NCI-H2196 treated with DMSO at 0.1 percent for 48 hours (cell line): ENCODE measurements around the gene TEDC1.

Experiments used
- DNase-seq: peaks from one replicate; lab custom pipeline; 2025; ENCODE audit not compliant: unreplicated experiment; lab: John Stamatoyannopoulos, UW

TEDC1 gene

DNA sequence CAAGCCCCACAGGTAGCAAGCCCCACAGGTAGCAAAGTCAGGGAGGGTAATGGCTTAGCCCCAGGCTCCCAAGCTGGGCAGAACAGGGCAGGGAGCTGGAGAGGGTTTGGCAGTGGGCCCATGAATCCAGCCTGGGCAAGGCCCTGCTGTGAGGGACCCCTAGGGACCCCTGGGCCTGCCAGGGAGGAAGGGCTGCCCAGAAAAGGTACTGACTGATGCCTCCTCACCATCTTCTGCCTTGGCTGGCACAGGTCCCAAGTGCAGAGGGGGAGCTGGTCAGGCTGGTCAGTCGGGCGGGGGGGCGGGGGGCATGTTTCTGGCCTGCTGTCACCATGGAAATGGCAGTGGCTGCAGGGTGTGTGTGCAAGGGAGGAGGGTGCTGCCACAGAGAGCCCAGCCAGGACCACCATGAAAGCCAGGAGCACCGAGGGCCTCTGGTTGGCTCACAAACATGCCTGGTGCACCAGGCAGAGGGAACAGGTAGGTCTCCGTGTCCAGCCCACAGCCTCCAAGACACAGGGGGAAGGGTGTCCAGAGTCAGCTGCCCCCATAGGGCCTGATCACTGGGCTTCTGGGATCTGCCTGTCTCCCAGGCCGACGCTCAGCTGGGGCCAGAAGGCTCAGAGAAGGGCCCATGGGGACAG, 17.9 kb upstream of the TEDC1 start:
- no peak for DNase-seq

GRCh38 chr14:105473677-105474482, 17.2 kb upstream of the TEDC1 start:
- DNase-seq, result peak; percentile 39

DNA sequence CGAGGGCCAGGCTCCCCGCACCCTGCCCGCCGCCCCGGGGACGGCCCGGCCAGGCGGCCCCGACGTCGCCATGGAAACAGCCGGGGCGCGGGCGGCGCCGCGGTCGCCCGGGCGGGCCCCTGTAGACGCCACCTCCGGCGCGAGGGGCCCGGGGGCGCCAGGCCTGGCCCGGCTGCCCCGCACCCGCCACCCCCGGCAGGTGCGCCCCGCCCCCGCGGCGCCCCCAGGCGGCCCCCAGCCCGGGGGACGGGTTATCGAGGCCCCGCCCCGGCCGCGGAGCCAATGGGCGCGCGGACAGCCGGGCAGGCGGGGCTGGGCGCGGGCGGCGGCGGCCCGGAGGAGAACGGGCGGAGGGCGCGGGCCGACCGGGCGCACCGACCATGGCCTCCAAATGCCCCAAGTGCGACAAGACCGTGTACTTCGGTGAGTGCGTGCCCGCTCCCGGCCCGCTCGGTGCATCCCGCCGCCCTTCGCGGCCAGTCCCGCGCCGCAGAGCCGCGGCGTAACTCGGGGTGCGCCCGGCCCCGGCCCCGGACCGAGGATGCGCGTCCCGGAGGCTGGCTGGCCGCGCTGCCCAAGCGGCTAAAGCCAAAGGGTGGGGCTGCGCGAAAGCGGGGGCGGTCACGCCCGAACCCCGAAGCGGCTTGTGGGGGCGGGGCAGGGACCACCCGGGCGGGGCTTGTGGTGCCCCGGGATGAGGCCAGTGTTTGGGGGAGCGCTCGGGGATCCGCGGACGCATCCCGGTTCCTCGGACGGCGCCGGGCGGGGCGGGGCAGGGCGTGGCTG, 16.4 kb upstream of the TEDC1 start, which contains the start of gene CRIP2:
Gene CRIP2, plus strand, starts transcription at position 339 of the 786 bp plus-strand sequence. Its CDS starts 42 bp downstream, at position 381.
- peak; percentile 24 for DNase-seq

DNA sequence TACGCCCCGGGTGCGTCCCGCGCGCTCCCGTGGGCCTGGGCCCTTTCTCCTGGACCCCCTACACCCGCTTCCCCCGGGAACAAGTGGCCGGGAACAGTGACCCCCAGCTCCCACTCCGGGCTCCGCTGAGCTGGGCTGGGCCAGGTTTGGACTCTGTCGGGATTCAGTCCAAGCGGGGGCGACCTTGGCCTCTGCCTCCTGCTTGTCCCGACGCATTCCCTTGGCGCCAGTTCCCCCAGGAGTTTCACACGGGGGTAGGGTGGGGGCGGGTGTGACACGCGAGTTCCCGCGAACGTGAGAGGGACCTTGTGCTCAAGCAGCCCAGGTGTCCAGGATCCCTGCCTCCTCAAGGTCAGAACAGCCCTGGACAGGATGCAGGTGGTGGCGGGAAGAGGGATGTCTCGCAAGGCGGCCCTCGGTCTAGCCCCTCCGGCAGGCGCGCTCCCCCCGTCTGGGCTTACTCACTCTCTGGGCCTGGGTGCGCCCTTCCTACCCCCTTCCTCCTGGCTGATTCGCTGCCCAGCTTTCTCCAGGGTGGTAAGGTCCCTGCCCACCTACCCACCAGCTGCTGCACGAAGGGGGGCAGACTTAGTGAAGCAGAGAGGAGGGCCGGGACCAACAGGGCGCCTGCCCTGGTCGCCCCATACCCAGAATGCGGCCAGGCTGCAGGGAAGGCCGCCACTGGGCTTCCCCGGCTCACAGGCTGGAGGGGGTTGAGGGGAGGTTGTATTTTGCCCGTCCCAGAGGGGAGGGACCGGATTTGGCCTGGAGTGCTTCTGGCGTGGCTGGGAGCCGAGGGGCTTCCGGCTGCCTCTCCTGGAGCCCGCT, 15.6 kb upstream of the TEDC1 start:
- no peak for DNase-seq

GRCh38 chr14:105476097-105476830, 14.8 kb upstream of the TEDC1 start:
- DNase-seq, result peak; percentile 51

DNA sequence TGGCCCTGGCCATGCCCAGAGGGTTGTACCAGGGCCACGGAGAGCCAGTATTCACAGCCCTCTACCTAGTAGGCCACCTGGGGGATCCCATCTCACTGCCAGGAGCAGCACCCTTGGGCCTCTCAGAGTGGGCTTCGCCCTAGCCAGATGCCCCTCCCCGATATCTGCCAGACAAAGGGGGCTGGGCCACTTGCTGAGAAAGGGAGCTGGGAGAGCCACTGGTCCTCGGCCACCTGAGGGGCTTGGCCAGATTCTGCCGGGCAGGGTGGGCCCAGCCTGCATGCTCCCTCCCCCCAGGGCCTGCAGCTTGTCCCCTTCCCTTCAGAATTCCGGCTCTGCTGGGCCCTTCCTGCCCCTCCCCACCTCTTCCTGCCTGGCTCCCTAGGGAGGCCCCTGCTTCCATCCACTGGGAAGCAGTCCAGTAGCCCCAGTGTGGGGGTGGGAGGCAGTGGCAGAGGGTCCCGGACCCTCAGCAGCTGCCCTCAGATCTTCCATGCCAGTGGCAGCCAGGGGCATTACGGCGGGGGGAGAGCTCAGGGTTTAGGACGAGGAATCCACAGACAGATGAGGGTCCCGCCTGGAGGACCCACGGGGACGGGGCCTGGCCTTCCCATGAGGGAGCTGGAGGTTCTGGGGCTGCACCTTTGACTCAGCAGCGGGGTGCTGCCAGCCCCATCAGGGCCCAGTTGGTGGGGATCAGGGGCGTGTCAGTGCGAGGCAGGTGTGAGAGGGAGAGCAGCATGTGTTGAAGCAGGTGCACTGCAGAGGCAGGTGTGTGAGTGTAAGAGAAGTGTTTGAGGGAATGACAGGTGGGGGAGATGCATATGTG, 14.0 kb upstream of the TEDC1 start:
- no peak for DNase-seq

- peak; percentile 18 for DNase-seq
These were observed 13.2 kb upstream of the TEDC1 start for GRCh38 chr14:105477660-105478397.

DNA sequence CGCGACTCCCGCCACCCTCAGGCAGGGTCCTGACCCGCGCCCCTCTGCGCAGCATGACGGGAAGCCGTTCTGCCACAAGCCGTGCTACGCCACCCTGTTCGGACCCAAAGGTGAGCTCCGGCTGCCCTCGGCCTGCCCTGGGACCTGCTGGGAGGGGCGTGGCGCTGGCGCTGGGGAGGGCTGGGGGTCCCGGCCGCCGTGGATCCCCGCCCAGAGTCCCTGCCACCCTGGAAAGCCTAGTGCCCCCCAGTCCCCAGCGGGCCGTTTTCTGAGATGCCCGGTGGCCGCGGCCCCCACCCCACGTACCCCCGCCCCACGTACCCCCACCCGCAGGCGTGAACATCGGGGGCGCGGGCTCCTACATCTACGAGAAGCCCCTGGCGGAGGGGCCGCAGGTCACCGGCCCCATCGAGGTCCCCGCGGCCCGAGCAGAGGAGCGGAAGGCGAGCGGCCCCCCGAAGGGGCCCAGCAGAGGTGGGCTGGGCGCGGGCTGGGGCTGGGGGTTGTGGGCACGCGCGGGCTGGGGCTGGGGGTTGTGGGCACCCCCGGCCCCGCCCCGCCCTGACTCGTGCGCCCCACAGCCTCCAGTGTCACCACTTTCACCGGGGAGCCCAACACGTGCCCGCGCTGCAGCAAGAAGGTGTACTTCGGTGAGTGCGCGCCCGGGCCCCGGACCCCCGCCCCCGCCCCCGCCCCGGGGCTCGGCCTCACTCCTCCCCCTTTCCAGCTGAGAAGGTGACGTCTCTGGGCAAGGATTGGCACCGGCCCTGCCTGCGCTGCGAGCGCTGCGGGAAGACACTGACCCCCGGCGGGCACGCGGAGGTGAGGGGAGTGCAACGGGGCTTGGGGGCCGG, 12.4 kb upstream of the TEDC1 start:
- DNase-seq, result no peak

- DNase-seq, result no peak
These were observed 11.5 kb upstream of the TEDC1 start for GRCh38 chr14:105479431-105480158.

DNA sequence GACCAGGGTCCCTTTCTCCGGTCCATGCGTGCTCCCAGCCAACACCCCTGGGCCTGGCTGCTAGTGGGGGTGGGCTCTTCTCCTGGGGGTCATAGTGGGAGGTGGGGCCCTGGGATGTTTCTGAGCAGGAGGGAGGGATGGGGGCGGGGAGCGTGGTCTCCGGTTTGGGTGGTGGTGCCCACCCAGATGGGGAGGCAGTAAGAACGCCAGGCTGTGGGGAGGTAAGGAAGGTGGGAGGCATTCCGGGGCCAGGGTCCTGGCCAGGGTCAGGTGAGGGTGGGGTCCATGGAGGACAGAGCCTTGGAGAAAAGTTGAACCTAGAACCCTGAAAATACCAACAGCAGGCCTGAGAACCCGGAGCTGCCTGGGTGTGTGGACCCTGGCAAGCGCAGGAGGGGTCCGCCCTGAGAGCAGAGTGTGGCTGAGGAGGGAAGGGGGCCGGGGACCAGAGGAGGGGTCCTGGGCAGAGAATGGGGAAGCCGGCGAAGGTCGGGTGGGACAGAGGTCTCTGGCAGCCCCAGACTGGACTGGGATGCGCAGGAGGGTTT, 10.8 kb upstream of the TEDC1 start:
- no peak for DNase-seq

DNA sequence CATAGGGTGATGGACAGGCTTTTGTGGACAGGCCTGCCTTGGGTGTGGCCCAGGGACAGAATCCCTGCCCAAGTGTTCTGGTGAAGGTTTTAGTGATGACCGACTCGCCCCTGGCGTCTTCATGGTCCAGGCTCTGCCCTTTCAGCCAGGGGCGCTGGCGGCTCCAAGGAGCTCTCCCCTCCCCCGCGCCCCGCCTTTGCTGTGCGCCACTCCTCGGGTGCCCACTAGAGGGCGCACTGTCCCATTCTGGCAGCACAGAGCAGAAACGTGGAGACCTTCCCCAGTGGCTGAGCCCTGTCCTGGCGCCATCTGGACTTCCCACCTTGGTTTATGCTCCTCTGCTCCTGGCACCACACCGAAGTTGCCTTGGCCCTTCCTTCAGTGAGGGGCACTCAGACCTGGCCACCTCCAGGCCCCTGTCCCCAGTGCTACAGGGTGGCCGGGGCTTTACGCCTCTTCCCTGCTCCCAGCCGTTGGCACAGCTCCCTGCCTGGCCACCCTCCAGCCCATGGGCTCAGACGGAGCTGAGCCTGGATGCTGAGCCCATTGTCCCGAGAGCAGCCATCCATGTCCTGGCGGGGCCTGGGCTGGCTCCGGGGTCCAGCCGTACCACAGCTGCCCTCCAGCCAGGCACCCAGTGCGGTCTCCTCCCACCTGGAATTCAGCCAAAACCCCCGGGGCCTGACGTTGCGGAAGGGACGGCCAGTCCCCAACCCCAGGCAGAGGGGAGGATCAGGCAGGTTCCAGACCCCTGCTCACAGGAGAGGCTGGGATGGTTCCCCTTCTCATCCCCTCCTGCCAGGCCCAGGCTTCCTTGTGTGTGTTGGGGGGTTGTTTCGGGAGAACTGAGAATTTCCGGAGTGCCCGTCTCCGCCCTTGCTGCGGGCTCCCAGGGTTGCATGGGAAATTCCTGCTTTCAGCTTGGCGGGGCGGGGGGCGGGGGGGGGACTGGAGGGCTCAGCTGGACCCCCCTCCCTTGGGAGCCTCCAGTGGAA, 9.9 kb upstream of the TEDC1 start:
- peak; percentile 62 for DNase-seq

DNA sequence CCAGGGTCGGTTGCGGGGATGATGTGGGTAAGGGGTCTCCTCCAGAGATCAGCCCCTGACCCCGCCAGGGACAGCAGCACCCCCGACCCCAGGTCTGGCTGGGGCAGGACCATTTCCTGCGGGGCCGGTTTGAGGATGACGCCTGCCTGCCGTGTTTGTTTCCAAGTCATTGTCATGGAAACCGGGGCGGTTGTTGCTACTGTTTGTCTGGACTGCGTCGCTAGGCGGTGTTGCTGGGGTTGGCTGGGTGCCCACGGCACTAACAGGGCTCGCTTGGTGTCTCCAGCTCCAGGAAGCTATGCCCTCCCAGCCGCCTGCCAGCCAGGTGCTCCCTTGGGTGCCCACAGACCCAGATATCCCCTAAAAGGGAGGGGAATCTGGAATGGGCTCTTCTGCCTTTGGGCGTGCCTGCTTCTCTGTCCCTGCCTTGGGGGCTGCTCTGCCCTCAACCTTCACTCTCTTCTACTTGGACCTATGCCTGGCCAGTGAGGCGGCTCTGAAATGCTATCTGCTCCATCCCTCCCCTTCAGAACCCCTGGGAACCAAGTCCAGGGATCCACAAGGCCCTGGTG, 9.1 kb upstream of the TEDC1 start:
- DNase-seq, result peak; percentile 69

DNA sequence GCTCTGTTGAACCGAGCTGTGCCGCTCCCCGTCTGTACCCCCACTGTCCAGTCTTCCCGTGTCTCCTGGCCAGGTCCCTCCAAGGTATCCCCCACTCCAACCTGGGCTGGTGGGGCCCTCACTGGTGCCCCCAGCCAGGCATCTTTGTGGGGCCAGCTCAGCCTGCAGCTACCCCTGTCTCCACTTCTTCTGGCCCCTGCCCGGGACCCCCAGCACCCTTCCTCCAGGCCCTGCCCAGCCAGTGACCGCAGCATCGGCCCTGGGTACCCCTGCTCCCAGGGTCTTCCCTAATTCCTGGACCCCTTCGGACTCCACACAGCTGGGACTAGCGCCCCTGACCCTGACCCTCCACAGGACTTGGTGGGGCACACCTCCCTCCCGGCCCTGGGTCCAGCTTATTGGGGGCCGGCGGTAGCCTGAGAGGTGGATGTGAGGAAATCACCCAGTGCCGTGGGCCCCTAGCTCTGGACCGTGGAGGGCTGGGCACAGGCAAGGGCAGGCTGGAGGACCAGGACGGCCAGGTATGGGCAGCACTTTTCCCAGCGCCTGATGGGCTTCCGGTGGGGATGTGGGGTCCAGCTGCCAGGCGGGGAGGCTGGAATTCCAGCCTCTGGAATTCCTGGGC, 8.4 kb upstream of the TEDC1 start:
- DNase-seq, result no peak

DNA sequence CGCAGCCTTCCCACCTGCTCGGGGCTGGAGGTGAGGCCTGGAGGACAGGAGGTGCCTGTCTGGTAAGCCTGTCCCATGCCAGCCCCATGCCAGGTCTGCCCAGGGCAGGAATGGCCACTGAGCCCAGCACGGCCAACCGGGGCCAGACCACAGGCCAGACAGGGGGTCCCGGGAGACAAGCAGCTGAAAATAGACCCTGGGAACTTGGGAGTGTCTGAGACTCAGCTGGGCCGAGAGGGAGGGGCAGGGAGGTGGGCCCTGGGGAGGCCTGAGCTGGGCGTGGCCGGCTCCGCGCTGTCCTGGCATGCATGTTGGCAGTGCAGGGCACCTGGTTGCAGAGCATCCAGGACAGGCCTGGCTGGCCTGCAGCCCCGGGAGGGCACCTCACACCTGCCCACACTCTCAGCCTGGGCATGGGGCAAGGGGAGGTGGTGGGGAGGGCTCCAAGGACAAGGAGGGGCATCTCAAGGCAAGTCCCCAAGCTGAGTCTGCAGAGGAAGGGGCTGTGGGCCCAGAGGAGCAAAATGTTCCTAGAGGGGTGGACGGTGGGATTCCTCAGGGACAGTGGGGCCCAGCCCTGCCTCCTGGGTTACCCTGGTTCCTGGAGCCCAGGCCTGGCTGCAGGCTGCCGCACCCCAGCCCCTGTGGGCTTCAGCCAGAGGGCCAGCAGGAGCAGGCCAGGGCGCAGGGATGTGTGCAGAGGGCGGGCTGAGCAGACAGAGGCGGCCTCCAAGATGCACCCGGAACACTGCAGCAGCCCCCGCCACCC, 7.6 kb upstream of the TEDC1 start:
- DNase-seq, result no peak
